ENCODE data around the gene SLC2A13.

Gene SLC2A13

GRCh38 chr12:39990122-39991101 is 115.5 kb downstream of the SLC2A13 start:
- DNase-seq, result peak; percentile 59

- DNase-seq, result no peak
These were observed 116.4 kb downstream of the SLC2A13 start for GRCh38 chr12:39989501-39989900.

- no peak for DNase-seq
These were observed 117.3 kb downstream of the SLC2A13 start for GRCh38 chr12:39988574-39988973.

GRCh38 chr12:39986674-39987073 is 119.2 kb downstream of the SLC2A13 start:
- DNase-seq, result no peak

GRCh38 chr12:39984670-39985069 is 121.2 kb downstream of the SLC2A13 start:
- no peak for DNase-seq

- DNase-seq, result no peak
These were observed 130.4 kb downstream of the SLC2A13 start for GRCh38 chr12:39975374-39975918.

- no peak for DNase-seq
These were observed 133.8 kb downstream of the SLC2A13 start for GRCh38 chr12:39972119-39972518.

GRCh38 chr12:39971348-39971747 is 134.5 kb downstream of the SLC2A13 start:
- no peak for DNase-seq

- no peak for DNase-seq
These were observed 139.2 kb downstream of the SLC2A13 start for GRCh38 chr12:39966721-39967120.

- DNase-seq, result no peak
These were observed 139.6 kb downstream of the SLC2A13 start for GRCh38 chr12:39966256-39966655.

GRCh38 chr12:39959467-39959866 is 146.4 kb downstream of the SLC2A13 start:
- no peak for DNase-seq

GRCh38 chr12:39959031-39959430 is 146.8 kb downstream of the SLC2A13 start:
- DNase-seq, result no peak

GRCh38 chr12:39958377-39958776 is 147.5 kb downstream of the SLC2A13 start:
- DNase-seq, result no peak

GRCh38 chr12:39956725-39957124 is 149.2 kb downstream of the SLC2A13 start:
- no peak for DNase-seq

- no peak for DNase-seq
These were observed 159.3 kb downstream of the SLC2A13 start for GRCh38 chr12:39946361-39947280.

- DNase-seq, result no peak
These were observed 168.8 kb downstream of the SLC2A13 start for GRCh38 chr12:39937119-39937518.

- no peak for DNase-seq
These were observed 170.0 kb downstream of the SLC2A13 start for GRCh38 chr12:39935839-39936238.

GRCh38 chr12:39935275-39935674 is 170.6 kb downstream of the SLC2A13 start:
- DNase-seq, result no peak

- DNase-seq, result no peak
These were observed 174.0 kb downstream of the SLC2A13 start for GRCh38 chr12:39931857-39932256.

GRCh38 chr12:39931231-39931630 is 174.7 kb downstream of the SLC2A13 start:
- no peak for DNase-seq

GRCh38 chr12:39930101-39930500 is 175.8 kb downstream of the SLC2A13 start:
- DNase-seq, result no peak

- DNase-seq, result no peak
These were observed 177.5 kb downstream of the SLC2A13 start for GRCh38 chr12:39928181-39928899.

GRCh38 chr12:39923364-39923763 is 182.5 kb downstream of the SLC2A13 start:
- no peak for DNase-seq
